K562 (cell line): ENCODE results near the gene MYO6. TPM values are rescaled to one million over a fixed set of nuclear protein-coding genes. Genes with fewer than 3 reads are reported as not detected.

Experiments used
- ATAC-seq: fragments of 200-7000 bp; cut with Tn5 transposase; 3 replicates; pipeline ENCODE4 v1.9.1; 2020; ENCODE audit warnings: moderate library complexity
- BruUV-seq: library from RNA; stranded (reverse); fragments of 400-500 nt; replicated peaks from 2 replicates; lab custom pipeline; 2021; lab: Mats Ljungman, UMichigan
- CTCF ChIA-PET: fragments of 300-600 bp; formaldehyde crosslinking; extraction: SDS; loops from one replicate; lab custom pipeline; 2021; ENCODE audit warnings: low intra/inter-chr PET ratio; lab: Yijun Ruan, JAX
- POLR2A ChIA-PET: fragments of 300-600, 350-650 bp; sonication (Branson Sonifier 250); formaldehyde crosslinking; extraction: SDS; loops from one replicate; lab custom pipeline; 2021; ENCODE audit warnings: antibody characterized with exemption, inconsistent platforms; lab: Yijun Ruan, JAX
- DNase-seq, 4 experiments: peaks; one replicate each; pipeline versions ENCODE4 v3.0.0 to v3.0.0-alpha.2; 2011 to 2018; ENCODE audit warnings: low spot score in 3 of 4, mixed read lengths in 3 of 4; ENCODE audit errors: extremely low read depth in 1 of 4
- FAIRE-seq: peaks from 2 replicates; lab custom pipeline; 2011; peaks lifted over from hg19 to GRCh38; lab: Jason Lieb, UNC
- H2AFZ ChIP-seq: 2 replicates; pipeline ENCODE4 v1.6.0; 2011; ENCODE audit warnings: low read depth, low read length, control low read depth, inconsistent platforms
- H3K27ac ChIP-seq: fragments of 200-600 bp; 3 replicates; pipeline ENCODE4 v1.8.0; 2011; ENCODE audit warnings: low read depth, mild to moderate bottlenecking, control low read depth, inconsistent platforms, low read length, moderate library complexity, mixed read lengths; ENCODE audit errors: extremely low read depth
- H3K27me3 ChIP-seq, 2 experiments: fragments of 300-600 bp in 1 of 2; 2 replicates in 1 of 2; 3 replicates in 1 of 2; pipeline versions ENCODE4 v1.6.0 to v1.8.0; 2011; ENCODE audit warnings: inconsistent platforms in 2 of 2, low read length in 2 of 2, mild to moderate bottlenecking in 1 of 2, mixed read lengths in 1 of 2, moderate library complexity in 1 of 2; ENCODE audit not compliant: control insufficient read depth in 2 of 2, insufficient read depth in 2 of 2
- H3K36me3 ChIP-seq: fragments of 300-600 bp; 3 replicates; pipeline ENCODE4 v1.8.0; 2011; ENCODE audit warnings: mild to moderate bottlenecking, low read length, inconsistent platforms; ENCODE audit not compliant: control insufficient read depth, insufficient read depth
- H3K4me1 ChIP-seq, 2 experiments: fragments of 200-600 bp in 1 of 2; replicated peaks in 1 of 2; 2 replicates in 1 of 2; 3 replicates in 1 of 2; pipeline versions ENCODE4 v1.5.1 to v1.8.0; 2011; ENCODE audit warnings: inconsistent platforms in 2 of 2, low read length in 2 of 2, mild to moderate bottlenecking in 1 of 2, mixed read lengths in 1 of 2, moderate library complexity in 1 of 2; ENCODE audit not compliant: control insufficient read depth in 2 of 2, insufficient read depth in 2 of 2
- H3K4me2 ChIP-seq: 2 replicates; pipeline ENCODE4 v1.6.1; 2011; ENCODE audit warnings: low read length, control low read depth, inconsistent platforms, mixed read lengths; ENCODE audit not compliant: insufficient read depth
- H3K4me3 ChIP-seq: fragments of 200-600 bp; sonication (generic), shearing (Covaris generic); 2 replicates; pipeline ENCODE4 v1.5.1; 2016; ENCODE audit warnings: control low read depth, inconsistent platforms
- H3K79me2 ChIP-seq: fragments of 200-600 bp; 3 replicates; pipeline ENCODE4 v1.8.0; 2011; ENCODE audit warnings: low read length, inconsistent platforms; ENCODE audit not compliant: control insufficient read depth, insufficient read depth
- H3K9ac ChIP-seq, 2 experiments: 2 replicates each; pipeline versions ENCODE4 v1.6.0 to v1.6.1; 2011; ENCODE audit warnings: low read depth in 2 of 2, low read length in 2 of 2, control low read depth in 1 of 2, inconsistent platforms in 1 of 2, mild to moderate bottlenecking in 1 of 2, mixed read lengths in 1 of 2; ENCODE audit not compliant: insufficient read depth in 1 of 2
- H3K9me1 ChIP-seq: one replicate; pipeline ENCODE4 v1.6.0; 2011; ENCODE audit warnings: inconsistent platforms, mild to moderate bottlenecking, low read length, moderate library complexity; ENCODE audit not compliant: control insufficient read depth, insufficient read depth
- H3K9me3 ChIP-seq: replicated peaks from 2 replicates; pipeline ENCODE4 v1.5.1; 2011; ENCODE audit warnings: low read depth, low read length, inconsistent platforms; ENCODE audit not compliant: control insufficient read depth, insufficient read depth
- H4K20me1 ChIP-seq: replicated peaks from 2 replicates; pipeline ENCODE4 v1.6.1; 2011; ENCODE audit warnings: low read length, inconsistent platforms, mixed read lengths; ENCODE audit not compliant: control insufficient read depth, insufficient read depth
- CBX3 ChIP-seq, 2 experiments: IDR thresholded peaks; 1 replicate in 1 of 2; 2 replicates in 1 of 2; pipeline ENCODE4 v1.6.1; 2012; ENCODE audit warnings: inconsistent platforms in 2 of 2, low read length in 2 of 2, borderline replicate concordance in 1 of 2, control low read depth in 1 of 2
- DDX20 ChIP-seq: fragments of 450-650 bp; IDR thresholded peaks from 2 replicates; pipeline ENCODE4 v1.6.1; 2016; ENCODE audit warnings: missing genetic modification characterization, low read depth, mild to moderate bottlenecking, missing compliant biosample characterization, moderate library complexity
- FOXA3 ChIP-seq, 2 experiments: fragments of 450-650 bp in 1 of 2; sonication (generic) in 1 of 2; formaldehyde crosslinking; IDR thresholded peaks in 1 of 2; conservative IDR thresholded peaks in 1 of 2; 2 replicates each; pipeline versions ENCODE4 v1.4.0 to v1.8.0; 2020 to 2022; ENCODE audit warnings: mild to moderate bottlenecking in 2 of 2, missing genetic modification reagents in 1 of 2
- HDAC8 ChIP-seq: fragments of 450-650 bp; IDR thresholded peaks from 2 replicates; pipeline ENCODE4 v1.6.1; 2016; ENCODE audit warnings: mild to moderate bottlenecking, missing genetic modification characterization, moderate library complexity, missing compliant biosample characterization
- HDGF ChIP-seq: fragments of 450-650 bp; IDR thresholded peaks from 2 replicates; pipeline ENCODE4 v1.6.1; 2016
- HMGN3 ChIP-seq: IDR thresholded peaks from 2 replicates; pipeline ENCODE4 v1.6.1; 2011; ENCODE audit warnings: borderline replicate concordance, low read depth, mild to moderate bottlenecking, mixed read lengths, low read length; ENCODE audit not compliant: insufficient read length; ENCODE audit errors: extremely low read depth
- JUN ChIP-seq, 2 experiments: sonication (generic) in 1 of 2; formaldehyde crosslinking in 1 of 2; IDR thresholded peaks; 2 replicates each; pipeline versions ENCODE4 v1.6.1 to v1.8.0; 2012 to 2022; ENCODE audit warnings: borderline replicate concordance in 2 of 2, mild to moderate bottlenecking in 2 of 2, improper control_type of control experiment in 1 of 2, low read depth in 1 of 2, low read length in 1 of 2, missing genetic modification reagents in 1 of 2
- NR2F6 ChIP-seq: fragments of 450-650 bp; formaldehyde crosslinking; IDR thresholded peaks from 2 replicates; pipeline ENCODE4 v1.4.0; 2020; ENCODE audit warnings: mild to moderate bottlenecking
- YBX1 ChIP-seq: fragments of 450-650 bp; IDR thresholded peaks from 2 replicates; pipeline ENCODE4 v1.7.1; 2016; ENCODE audit warnings: mild to moderate bottlenecking
- ZEB2 ChIP-seq: fragments of 450-650 bp; IDR thresholded peaks from 2 replicates; pipeline ENCODE4 v1.6.1; 2016
- ZNF57 ChIP-seq: fragments of 450-650 bp; formaldehyde crosslinking; IDR thresholded peaks from 2 replicates; pipeline ENCODE4 v1.4.0; 2020; ENCODE audit warnings: mild to moderate bottlenecking, moderate library complexity
- WGBS: fragments of 100-300 bp; shearing (Covaris generic); methylation state at CpG from one replicate; pipeline ENCODE4 v1.1.6; 2016; ENCODE audit warnings: low coverage, mixed read lengths; ENCODE audit not compliant: insufficient coverage; ENCODE audit errors: missing lambda C conversion rate; 5-methylcytosine and 5-hydroxymethylcytosine counted together
- in situ Hi-C: fragments of 300-500 bp; cut with MboI; formaldehyde crosslinking; loops from 4 replicates; pipeline ENCODE4 v1.15.0; 2018; ENCODE audit warnings: inconsistent platforms, mixed read lengths
- intact Hi-C: fragments of 100-400 bp; cut with micrococcal nuclease; formaldehyde crosslinking; loops from 2 replicates; pipeline ENCODE4 v1.14.2; 2022
- polyA plus RNA-seq, 8 experiments: library from polyadenylated mRNA; depleted of rRNA in 4 of 8; stranded (reverse) in 5 of 8; unstranded in 3 of 8; fragments of >200 nt; fragmentation: Nextera tagmentation in 2 of 8; fragmentation: Illumina TruSeq in 1 of 8; extraction: Ambion mirVana in 2 of 8; extraction: Trizol in 1 of 8; gene quantifications; 2 replicates each; pipeline versions ENCODE4 v1.2.1 to v1.2.3, GENCODE V29; 2011 to 2014; ENCODE audit warnings: inconsistent platforms in 1 of 8, missing spikeins in 1 of 8
- total RNA-seq, 7 experiments: library from RNA; depleted of rRNA in 6 of 7; stranded (reverse); fragments of >200 nt in 6 of 7; fragmentation: Illumina TruSeq in 2 of 7; extraction: Trizol in 2 of 7; gene quantifications; 2 replicates each; pipeline versions ENCODE4 v1.2.1 to v1.2.3, GENCODE V29; 2011 to 2021; ENCODE audit warnings: low replicate concordance in 1 of 7
- TF ChIP-seq, protein P1 (sequence below), 2 experiments: fragments of 150-350 bp in 1 of 2; IDR thresholded peaks; 2 replicates each; pipeline ENCODE4 v1.6.1; 2012 to 2016; ENCODE audit warnings: low read depth in 2 of 2, low read length in 2 of 2, mild to moderate bottlenecking in 1 of 2, moderate library complexity in 1 of 2
- TF ChIP-seq, protein P2 (sequence below): fragments of 200-800 bp; sonication (Bioruptor generic); IDR thresholded peaks from 2 replicates; pipeline ENCODE4 v1.6.1; 2017; ENCODE audit warnings: missing genetic modification characterization, missing compliant biosample characterization
- TF ChIP-seq, protein P3 (sequence below): sonication (generic); formaldehyde crosslinking; IDR thresholded peaks from 2 replicates; pipeline ENCODE4 v1.8.0; 2023; ENCODE audit warnings: mild to moderate bottlenecking, missing genetic modification reagents
- TF ChIP-seq, protein P4 (sequence below): sonication (generic); formaldehyde crosslinking; IDR thresholded peaks from 2 replicates; pipeline ENCODE4 v1.8.1; 2022; ENCODE audit warnings: missing genetic modification reagents

The MYO6 gene
- total and polyA plus RNA-seq, 9 of the 15 experiments (the other 6 are each of a cell fraction or from before 2014, with no cell fraction given): 1.3 to 5.5 (median 2.7) TPM

DNA sequence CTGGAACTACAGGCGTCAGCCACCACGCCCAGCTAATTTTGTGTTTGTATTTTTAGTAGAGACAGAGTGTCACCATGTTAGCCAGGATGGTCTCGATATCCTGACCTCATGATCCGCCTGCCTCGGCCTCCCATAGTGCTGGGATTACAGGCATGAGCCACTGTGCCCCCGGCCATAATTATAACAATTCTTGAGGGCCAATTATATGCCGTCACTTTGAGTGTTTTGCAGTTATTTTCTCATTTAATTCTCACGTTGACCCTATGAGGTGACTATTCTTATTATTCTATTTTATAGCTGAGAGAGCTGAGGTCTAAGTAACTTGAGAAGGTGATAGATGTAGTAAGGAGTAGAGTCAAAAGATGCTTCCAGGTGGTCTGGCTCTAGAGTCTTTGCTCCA, 13.0 kb downstream of the MYO6 start:
- no peak overlapping the region for H2AFZ ChIP-seq
- H3K4me3 ChIP-seq: no peak overlapping the region
- FAIRE-seq (no peak), ATAC-seq (no peak), DNase-seq (no peak)
- no peaks in the 10 kb centered on the region for H3K9me3 ChIP-seq
- BruUV-seq: no TSS peak
- H3K27me3 ChIP-seq: no peaks in the 10 kb centered on the region; a peak in 1 of 5 replicates
- H3K79me2 ChIP-seq: no peaks in the 10 kb centered on the region
- H3K36me3 ChIP-seq: no peaks in the 10 kb centered on the region
- H3K4me2 ChIP-seq: no peak overlapping the region
- H3K4me1 ChIP-seq: no peaks in the 10 kb centered on the region; a peak in 1 of 5 replicates
- no peaks in the 10 kb centered on the region for H4K20me1 ChIP-seq
- intact Hi-C loops (no loop called here), in situ Hi-C loops (no loop called here)
- H3K27ac ChIP-seq: no peak overlapping the region
- no peaks in the 10 kb centered on the region for H3K9me1 ChIP-seq
- no peak overlapping the region for H3K9ac ChIP-seq
- CTCF ChIA-PET: no interaction called here
- POLR2A ChIA-PET: interaction anchor here (0.6 kb wide), 1 partner anchor 22 kb away, joined by 3 read pairs; no protein-coding TSS in a partner anchor
- WGBS: 33% methylated on average over 8 of the region's 8 CpGs
- no peak for TF ChIP-seq FOXA3 (CRISPR knock-in tag; conservative IDR thresholded peaks at IDR 0.05 in 1 of 2, IDR thresholded peaks at IDR 0.05 in 1 of 2)
- TF ChIP-seq, protein P1, sequence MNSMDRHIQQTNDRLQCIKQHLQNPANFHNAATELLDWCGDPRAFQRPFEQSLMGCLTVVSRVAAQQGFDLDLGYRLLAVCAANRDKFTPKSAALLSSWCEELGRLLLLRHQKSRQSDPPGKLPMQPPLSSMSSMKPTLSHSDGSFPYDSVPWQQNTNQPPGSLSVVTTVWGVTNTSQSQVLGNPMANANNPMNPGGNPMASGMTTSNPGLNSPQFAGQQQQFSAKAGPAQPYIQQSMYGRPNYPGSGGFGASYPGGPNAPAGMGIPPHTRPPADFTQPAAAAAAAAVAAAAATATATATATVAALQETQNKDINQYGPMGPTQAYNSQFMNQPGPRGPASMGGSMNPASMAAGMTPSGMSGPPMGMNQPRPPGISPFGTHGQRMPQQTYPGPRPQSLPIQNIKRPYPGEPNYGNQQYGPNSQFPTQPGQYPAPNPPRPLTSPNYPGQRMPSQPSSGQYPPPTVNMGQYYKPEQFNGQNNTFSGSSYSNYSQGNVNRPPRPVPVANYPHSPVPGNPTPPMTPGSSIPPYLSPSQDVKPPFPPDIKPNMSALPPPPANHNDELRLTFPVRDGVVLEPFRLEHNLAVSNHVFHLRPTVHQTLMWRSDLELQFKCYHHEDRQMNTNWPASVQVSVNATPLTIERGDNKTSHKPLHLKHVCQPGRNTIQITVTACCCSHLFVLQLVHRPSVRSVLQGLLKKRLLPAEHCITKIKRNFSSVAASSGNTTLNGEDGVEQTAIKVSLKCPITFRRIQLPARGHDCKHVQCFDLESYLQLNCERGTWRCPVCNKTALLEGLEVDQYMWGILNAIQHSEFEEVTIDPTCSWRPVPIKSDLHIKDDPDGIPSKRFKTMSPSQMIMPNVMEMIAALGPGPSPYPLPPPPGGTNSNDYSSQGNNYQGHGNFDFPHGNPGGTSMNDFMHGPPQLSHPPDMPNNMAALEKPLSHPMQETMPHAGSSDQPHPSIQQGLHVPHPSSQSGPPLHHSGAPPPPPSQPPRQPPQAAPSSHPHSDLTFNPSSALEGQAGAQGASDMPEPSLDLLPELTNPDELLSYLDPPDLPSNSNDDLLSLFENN (IDR thresholded peaks at IDR 0.05; ENCODE audit: low read depth in 2 of 2, low read length in 2 of 2): no peak
- no peak for TF ChIP-seq CBX3 (IDR thresholded peaks at IDR 0.05; ENCODE audit: borderline replicate concordance in 1 of 2, low read length in 2 of 2)
- TF ChIP-seq JUN (IDR thresholded peaks at IDR 0.05; ENCODE audit: borderline replicate concordance, low read depth, low read length): no peak
- TF ChIP-seq JUN (CRISPR knock-in tag; IDR thresholded peaks at IDR 0.05; ENCODE audit: borderline replicate concordance): no peak
- no peak for TF ChIP-seq NR2F6 (CRISPR knock-in tag)
- TF ChIP-seq, protein P2, sequence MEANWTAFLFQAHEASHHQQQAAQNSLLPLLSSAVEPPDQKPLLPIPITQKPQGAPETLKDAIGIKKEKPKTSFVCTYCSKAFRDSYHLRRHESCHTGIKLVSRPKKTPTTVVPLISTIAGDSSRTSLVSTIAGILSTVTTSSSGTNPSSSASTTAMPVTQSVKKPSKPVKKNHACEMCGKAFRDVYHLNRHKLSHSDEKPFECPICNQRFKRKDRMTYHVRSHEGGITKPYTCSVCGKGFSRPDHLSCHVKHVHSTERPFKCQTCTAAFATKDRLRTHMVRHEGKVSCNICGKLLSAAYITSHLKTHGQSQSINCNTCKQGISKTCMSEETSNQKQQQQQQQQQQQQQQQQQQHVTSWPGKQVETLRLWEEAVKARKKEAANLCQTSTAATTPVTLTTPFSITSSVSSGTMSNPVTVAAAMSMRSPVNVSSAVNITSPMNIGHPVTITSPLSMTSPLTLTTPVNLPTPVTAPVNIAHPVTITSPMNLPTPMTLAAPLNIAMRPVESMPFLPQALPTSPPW (CRISPR knock-in tag): no peak
- no peak for TF ChIP-seq DDX20 (tag)
- TF ChIP-seq HDGF: no peak
- TF ChIP-seq, protein P3, sequence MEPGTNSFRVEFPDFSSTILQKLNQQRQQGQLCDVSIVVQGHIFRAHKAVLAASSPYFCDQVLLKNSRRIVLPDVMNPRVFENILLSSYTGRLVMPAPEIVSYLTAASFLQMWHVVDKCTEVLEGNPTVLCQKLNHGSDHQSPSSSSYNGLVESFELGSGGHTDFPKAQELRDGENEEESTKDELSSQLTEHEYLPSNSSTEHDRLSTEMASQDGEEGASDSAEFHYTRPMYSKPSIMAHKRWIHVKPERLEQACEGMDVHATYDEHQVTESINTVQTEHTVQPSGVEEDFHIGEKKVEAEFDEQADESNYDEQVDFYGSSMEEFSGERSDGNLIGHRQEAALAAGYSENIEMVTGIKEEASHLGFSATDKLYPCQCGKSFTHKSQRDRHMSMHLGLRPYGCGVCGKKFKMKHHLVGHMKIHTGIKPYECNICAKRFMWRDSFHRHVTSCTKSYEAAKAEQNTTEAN (CRISPR knock-in tag): no peak
- TF ChIP-seq ZNF57 (CRISPR knock-in tag): no peak
- no peak for TF ChIP-seq YBX1
- no peak for TF ChIP-seq HDAC8
- TF ChIP-seq, protein P4, sequence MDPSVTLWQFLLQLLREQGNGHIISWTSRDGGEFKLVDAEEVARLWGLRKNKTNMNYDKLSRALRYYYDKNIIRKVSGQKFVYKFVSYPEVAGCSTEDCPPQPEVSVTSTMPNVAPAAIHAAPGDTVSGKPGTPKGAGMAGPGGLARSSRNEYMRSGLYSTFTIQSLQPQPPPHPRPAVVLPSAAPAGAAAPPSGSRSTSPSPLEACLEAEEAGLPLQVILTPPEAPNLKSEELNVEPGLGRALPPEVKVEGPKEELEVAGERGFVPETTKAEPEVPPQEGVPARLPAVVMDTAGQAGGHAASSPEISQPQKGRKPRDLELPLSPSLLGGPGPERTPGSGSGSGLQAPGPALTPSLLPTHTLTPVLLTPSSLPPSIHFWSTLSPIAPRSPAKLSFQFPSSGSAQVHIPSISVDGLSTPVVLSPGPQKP (CRISPR knock-in tag): no peak
- TF ChIP-seq ZEB2: no peak
- no peak for TF ChIP-seq HMGN3
